SK-N-SH treated with all-trans-retinoic acid at 6 μM for 48 hours (cell line): ENCODE measurements around the gene INO80C.

Source experiments
- ATAC-seq: fragments of 200-7000 bp; cut with Tn5 transposase; 3 replicates; pipeline ENCODE4 v1.9.1; 2020; ENCODE audit warnings: mild to moderate bottlenecking, moderate library complexity
- CREB5 ChIP-seq: fragments of 250-450 bp; sonication (Bioruptor Pico); IDR thresholded peaks from 2 replicates; pipeline ENCODE4 v1.5.1; 2020; ENCODE audit warnings: low read depth, mild to moderate bottlenecking, moderate library complexity
- CSDC2 ChIP-seq: fragments of 250-450 bp; sonication (Bioruptor Pico); IDR thresholded peaks from 2 replicates; pipeline ENCODE4 v1.5.0; 2020; ENCODE audit warnings: mild to moderate bottlenecking, moderate library complexity
- CSRNP3 ChIP-seq: fragments of 250-450 bp; sonication (Bioruptor Pico); IDR thresholded peaks from 2 replicates; pipeline ENCODE4 v1.5.1; 2021; ENCODE audit warnings: mild to moderate bottlenecking, moderate library complexity
- ISL1 ChIP-seq: fragments of 250-450 bp; sonication (Bioruptor Pico); IDR thresholded peaks from 2 replicates; pipeline ENCODE4 v2.1.2; 2022; ENCODE audit warnings: mild to moderate bottlenecking, moderate library complexity
- OSR1 ChIP-seq: fragments of 250-450 bp; sonication (Bioruptor Pico); IDR thresholded peaks from 2 replicates; pipeline ENCODE4 v1.8.0; 2022; ENCODE audit warnings: moderate library complexity, mild to moderate bottlenecking, inconsistent platforms
- PATZ1 ChIP-seq: fragments of 250-450 bp; sonication (Bioruptor Pico); IDR thresholded peaks from 2 replicates; pipeline ENCODE4 v1.8.0; 2020; ENCODE audit warnings: mild to moderate bottlenecking, moderate library complexity, borderline replicate concordance
- POU6F1 ChIP-seq: fragments of 250-450 bp; sonication (Bioruptor Pico); IDR thresholded peaks from 2 replicates; pipeline ENCODE4 v1.8.0; 2021; ENCODE audit warnings: low read depth, mild to moderate bottlenecking, moderate library complexity, borderline replicate concordance
- PPARA ChIP-seq: fragments of 250-450 bp; sonication (Bioruptor Pico); IDR thresholded peaks from 2 replicates; pipeline ENCODE4 v1.5.0; 2020; ENCODE audit warnings: mild to moderate bottlenecking, borderline replicate concordance
- RARB ChIP-seq: fragments of 250-450 bp; sonication (Bioruptor Pico); IDR thresholded peaks from 2 replicates; pipeline ENCODE4 v1.8.0; 2021; ENCODE audit warnings: mild to moderate bottlenecking, moderate library complexity
- SNAI2 ChIP-seq: fragments of 250-450 bp; sonication (Bioruptor Pico); IDR thresholded peaks from 2 replicates; pipeline ENCODE4 v1.5.0; 2020; ENCODE audit warnings: mild to moderate bottlenecking, moderate library complexity
- TCF4 ChIP-seq: fragments of 250-450 bp; sonication (Bioruptor Pico); IDR thresholded peaks from 2 replicates; pipeline ENCODE4 v1.8.0; 2021; ENCODE audit warnings: mild to moderate bottlenecking, moderate library complexity, borderline replicate concordance
- TOX ChIP-seq: fragments of 250-450 bp; sonication (Bioruptor Pico); IDR thresholded peaks from 2 replicates; pipeline ENCODE4 v1.8.0; 2021; ENCODE audit warnings: mild to moderate bottlenecking, moderate library complexity, borderline replicate concordance
- TSHZ2 ChIP-seq: fragments of 250-450 bp; sonication (Bioruptor Pico); IDR thresholded peaks from 2 replicates; pipeline ENCODE4 v1.5.0; 2020; ENCODE audit warnings: mild to moderate bottlenecking, moderate library complexity
- ZC3H10 ChIP-seq: fragments of 250-450 bp; sonication (Bioruptor Pico); IDR thresholded peaks from 2 replicates; pipeline ENCODE4 v1.5.1; 2021; ENCODE audit warnings: mild to moderate bottlenecking, moderate library complexity
- ZFP3 ChIP-seq: fragments of 250-450 bp; sonication (Bioruptor Pico); IDR thresholded peaks from 2 replicates; pipeline ENCODE4 v1.5.0; 2020; ENCODE audit warnings: mild to moderate bottlenecking, moderate library complexity
- ZFP30 ChIP-seq: fragments of 450-650 bp; formaldehyde crosslinking; IDR thresholded peaks from 2 replicates; pipeline ENCODE4 v1.5.0; 2022; ENCODE audit warnings: mild to moderate bottlenecking, moderate library complexity
- ZNF565 ChIP-seq: fragments of 450-650 bp; formaldehyde crosslinking; conservative IDR thresholded peaks from 2 replicates; pipeline ENCODE4 v1.5.0; 2020; ENCODE audit warnings: low read depth, mild to moderate bottlenecking, moderate library complexity
- ZNF70 ChIP-seq: fragments of 450-650 bp; formaldehyde crosslinking; IDR thresholded peaks from 2 replicates; pipeline ENCODE4 v1.5.0; 2020; ENCODE audit warnings: mild to moderate bottlenecking, moderate library complexity

Gene INO80C

GRCh38 chr18:35507623-35508022, 9.9 kb upstream of the INO80C start:
- TF ChIP-seq TOX (CRISPR knock-in tag) (no peak), PATZ1 (CRISPR knock-in tag) (no peak)
- no peak for ATAC-seq

- no peak for ATAC-seq
- TF ChIP-seq TSHZ2 (CRISPR knock-in tag) (no peak), CREB5 (CRISPR knock-in tag) (no peak), PPARA (no peak), ZC3H10 (no peak), CSRNP3 (no peak), RARB (CRISPR knock-in tag) (no peak), CSDC2 (no peak)
Observed at GRCh38 chr18:35507192-35507591, 9.4 kb upstream of the INO80C start.

GRCh38 chr18:35506024-35506712, 8.4 kb upstream of the INO80C start:
- TF ChIP-seq SNAI2 (CRISPR knock-in tag) (no peak), CSDC2 (no peak), OSR1 (CRISPR knock-in tag) (no peak), ZNF70 (CRISPR knock-in tag) (no peak), TOX (CRISPR knock-in tag) (no peak), CSRNP3 (no peak), CREB5 (CRISPR knock-in tag) (no peak), ISL1 (CRISPR knock-in tag) (no peak), POU6F1 (CRISPR knock-in tag) (no peak), ZFP30 (CRISPR knock-in tag) (no peak), ZFP3 (CRISPR knock-in tag) (no peak), ZNF565 (CRISPR knock-in tag) (no peak), TCF4 (CRISPR knock-in tag) (no peak), ZC3H10 (no peak)
- no peak for ATAC-seq
